ENCODE data around the gene EEF1G. TPM values are rescaled to one million over a fixed set of nuclear protein-coding genes. Genes with fewer than 3 reads are reported as not detected.
A peak's percentile ranks its signal among the peaks of the same experiment; 100 is the strongest.

The EEF1G gene
- total RNA-seq, 5 donors from 2014 or later (not counting 1 experiment from before 2014, with no cell fraction given) = 1,908 to 2,187 (median 2,119) TPM

GRCh38 chr11:62579252-62579651 lies 5.6 kb upstream of the EEF1G start:
- ChIA-PET CTCF (no interaction called here), POLR2A (interaction anchor here in 1 of 2 donors (0.6 to 0.8 kb wide), 2 partner anchors 13 to 64 kb away, joined by 4 read pairs; no protein-coding TSS in a partner anchor)
- no peak for DNase-seq
- H3K36me3 ChIP-seq (ENCODE audit: control insufficient read depth in 2 of 2, extremely low read depth in 1 of 2, insufficient read depth in 1 of 2, low read length in 1 of 2) = peaks cover 30 to 46% of the 10 kb centered on the region in 2 donors
- no peaks in the 10 kb centered on the region for H3K27me3 ChIP-seq (replicated peaks in 1 of 2; ENCODE audit: control insufficient read depth in 2 of 2, extremely low read depth in 1 of 2, insufficient read depth in 2 of 2, low read length in 1 of 2)
- H3K4me3 ChIP-seq (ENCODE audit: control insufficient read depth in 1 of 2, extremely low read depth in 1 of 2, low read length in 1 of 2) = no peak overlapping the region
- no peak for ATAC-seq (replicated peaks in 1 of 4)
- no peaks in the 10 kb centered on the region for H3K27me3 Mint-ChIP-seq
- no peaks in the 10 kb centered on the region for H3K9me3 Mint-ChIP-seq
- H3K4me1 ChIP-seq (ENCODE audit: control insufficient read depth in 1 of 2, extremely low read depth in 1 of 2, insufficient read depth in 2 of 2, low read length in 2 of 2) = peaks cover 6 to 13% of the 10 kb centered on the region in 2 experiments
- no peak overlapping the region for H3K27ac ChIP-seq (ENCODE audit: low read length)
- H3K27ac Mint-ChIP-seq = no peak overlapping the region
- no CpG with 5 or more reads among the region's 2 CpGs for WGBS (ENCODE audit: insufficient coverage)
- H3K9me3 ChIP-seq = no peaks in the 10 kb centered on the region
- no peak overlapping the region for H3K4me3 Mint-ChIP-seq
- H3K36me3 Mint-ChIP-seq = peaks cover 28% of the 10 kb centered on the region
- peaks cover 13 to 20% (median 15%) of the 10 kb centered on the region in 3 donors for H3K4me1 Mint-ChIP-seq

DNA sequence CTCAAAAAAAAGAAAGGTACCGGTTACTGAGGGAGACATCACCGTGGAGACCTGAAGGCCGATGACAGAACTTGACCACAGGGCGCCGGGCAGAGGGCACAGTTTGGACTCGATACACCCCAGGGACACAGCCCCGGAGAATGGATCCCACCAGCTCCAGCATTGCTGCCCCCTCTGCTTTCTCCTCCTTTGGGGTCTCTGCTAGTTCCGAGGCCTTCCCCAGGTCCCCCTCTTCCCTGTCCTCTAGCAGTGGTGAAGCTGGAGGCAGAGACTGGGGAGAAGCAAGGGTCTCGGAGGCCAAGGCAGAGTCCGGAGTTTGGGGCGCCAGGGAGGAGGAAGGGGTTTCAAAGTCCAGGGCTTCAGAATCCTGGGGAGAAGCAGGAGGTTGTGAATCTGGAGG lies 4.8 kb upstream of the EEF1G start:
- DNase-seq (no peak), ATAC-seq (replicated peaks in 1 of 4) (no peak)
- Mint-ChIP-seq H3K9me3 (no peaks in the 10 kb centered on the region), H3K4me1 (peaks cover 16 to 24% (median 22%) of the 10 kb centered on the region in 3 donors), H3K27ac (no peak overlapping the region), H3K4me3 (no peak overlapping the region), H3K27me3 (no peaks in the 10 kb centered on the region), H3K36me3 (peaks cover 26% of the 10 kb centered on the region)
- Histone ChIP-seq H3K4me3 (ENCODE audit: control insufficient read depth in 1 of 2, extremely low read depth in 1 of 2, low read length in 1 of 2) (no peak overlapping the region), H3K27me3 (replicated peaks in 1 of 2; ENCODE audit: control insufficient read depth in 2 of 2, extremely low read depth in 1 of 2, insufficient read depth in 2 of 2, low read length in 1 of 2) (no peaks in the 10 kb centered on the region), H3K9me3 (no peaks in the 10 kb centered on the region), H3K4me1 (ENCODE audit: control insufficient read depth in 1 of 2, extremely low read depth in 1 of 2, insufficient read depth in 2 of 2, low read length in 2 of 2) (peaks cover 6 to 15% of the 10 kb centered on the region in 2 experiments), H3K36me3 (ENCODE audit: control insufficient read depth in 2 of 2, extremely low read depth in 1 of 2, insufficient read depth in 1 of 2, low read length in 1 of 2) (peaks cover 30 to 46% of the 10 kb centered on the region in 2 donors), H3K27ac (ENCODE audit: low read length) (no peak overlapping the region)
- WGBS (ENCODE audit: insufficient coverage) = 97% methylated on average over 9 of the region's 11 CpGs
- CTCF ChIA-PET = no interaction called here
- POLR2A ChIA-PET = interaction anchor here in 1 of 2 donors (0.8 kb wide), 1 partner anchor 63 kb away, joined by 4 read pairs; no protein-coding TSS in a partner anchor

DNA sequence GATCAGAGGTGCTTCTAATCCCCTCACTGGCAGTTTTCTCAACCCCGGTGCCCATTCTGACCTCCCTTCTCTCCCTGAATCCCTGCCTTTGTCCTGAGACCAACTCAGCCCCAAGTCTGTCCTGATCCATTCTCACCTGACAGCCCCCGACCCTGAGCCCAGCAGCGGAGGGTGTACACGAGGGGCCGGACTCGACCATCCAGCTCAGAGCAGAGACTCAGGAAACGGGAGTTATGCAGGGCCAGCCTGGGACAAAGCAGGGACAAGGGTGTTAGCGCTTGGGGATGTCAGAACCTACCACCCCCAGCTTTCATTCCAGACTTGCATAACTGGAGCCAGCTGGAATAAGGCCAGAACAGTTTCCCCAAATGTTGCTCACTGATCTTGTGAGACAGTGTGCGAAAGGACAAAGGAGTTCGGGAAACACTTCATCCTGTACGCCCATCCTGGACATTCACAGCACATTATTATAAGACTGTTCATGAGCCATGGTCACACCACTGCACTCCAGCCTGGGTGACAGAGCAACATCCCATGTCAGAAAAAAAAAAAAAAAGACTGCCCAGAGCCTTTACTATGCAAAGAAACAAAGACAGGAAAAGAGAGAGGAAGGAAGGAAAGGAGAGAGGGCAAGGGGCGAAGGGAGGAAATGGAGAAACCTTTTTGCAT lies 3.5 kb upstream of the EEF1G start:
- H3K27ac ChIP-seq (ENCODE audit: low read length) = no peak overlapping the region
- DNase-seq (no peak), ATAC-seq (replicated peaks in 1 of 4) (no peak)
- POLR2A ChIA-PET = interaction anchor here in 1 of 2 donors (0.7 kb wide), 1 partner anchor 1018 kb away, joined by 6 read pairs; no protein-coding TSS in a partner anchor
- WGBS (ENCODE audit: insufficient coverage) = 89% methylated on average over 6 of the region's 12 CpGs
- Mint-ChIP-seq H3K27me3 (no peaks in the 10 kb centered on the region), H3K9me3 (no peaks in the 10 kb centered on the region), H3K27ac (peak overlapping the region in 1 of 2 donors; percentile 39), H3K36me3 (peaks cover 29% of the 10 kb centered on the region), H3K4me3 (no peak overlapping the region), H3K4me1 (peaks cover 29 to 37% (median 33%) of the 10 kb centered on the region in 3 donors)
- H3K27me3 ChIP-seq (replicated peaks in 1 of 2; ENCODE audit: control insufficient read depth in 2 of 2, extremely low read depth in 1 of 2, insufficient read depth in 2 of 2, low read length in 1 of 2) = no peaks in the 10 kb centered on the region
- H3K4me3 ChIP-seq (ENCODE audit: control insufficient read depth in 1 of 2, extremely low read depth in 1 of 2, low read length in 1 of 2) = no peak overlapping the region
- H3K4me1 ChIP-seq (ENCODE audit: control insufficient read depth in 1 of 2, extremely low read depth in 1 of 2, insufficient read depth in 2 of 2, low read length in 2 of 2) = peaks cover 9 to 27% of the 10 kb centered on the region in 2 experiments
- H3K9me3 ChIP-seq = no peaks in the 10 kb centered on the region
- CTCF ChIA-PET = interaction anchor here in 1 of 2 donors (0.9 kb wide), 1 partner anchor 340 kb away, joined by 6 read pairs; no protein-coding TSS in a partner anchor
- H3K36me3 ChIP-seq (ENCODE audit: control insufficient read depth in 2 of 2, extremely low read depth in 1 of 2, insufficient read depth in 1 of 2, low read length in 1 of 2) = peaks cover 30 to 48% of the 10 kb centered on the region in 2 donors

- no peak for DNase-seq
- ATAC-seq (replicated peaks in 1 of 4) = no peak
- Mint-ChIP-seq H3K27ac (peak overlapping the region; percentile 44 to 78), H3K4me3 (peak overlapping the region; percentile 51 to 97 (median 95)), H3K9me3 (no peaks in the 10 kb centered on the region), H3K27me3 (no peaks in the 10 kb centered on the region), H3K36me3 (peaks cover 35% of the 10 kb centered on the region), H3K4me1 (peaks cover 43 to 46% (median 43%) of the 10 kb centered on the region in 3 donors)
- CTCF ChIA-PET = no interaction called here
- 98% methylated on average over 12 of the region's 14 CpGs for WGBS (ENCODE audit: insufficient coverage)
- Histone ChIP-seq H3K27me3 (replicated peaks in 1 of 2; ENCODE audit: control insufficient read depth in 2 of 2, extremely low read depth in 1 of 2, insufficient read depth in 2 of 2, low read length in 1 of 2) (no peaks in the 10 kb centered on the region), H3K9me3 (no peaks in the 10 kb centered on the region), H3K27ac (ENCODE audit: low read length) (no peak overlapping the region), H3K4me3 (ENCODE audit: control insufficient read depth in 1 of 2, extremely low read depth in 1 of 2, low read length in 1 of 2) (no peak overlapping the region), H3K4me1 (ENCODE audit: control insufficient read depth in 1 of 2, extremely low read depth in 1 of 2, insufficient read depth in 2 of 2, low read length in 2 of 2) (peaks cover 9 to 33% of the 10 kb centered on the region in 2 experiments), H3K36me3 (ENCODE audit: control insufficient read depth in 2 of 2, extremely low read depth in 1 of 2, insufficient read depth in 1 of 2, low read length in 1 of 2) (peaks cover 28 to 53% of the 10 kb centered on the region in 2 donors)
- POLR2A ChIA-PET = no interaction called here
Observed at GRCh38 chr11:62575837-62576236, 2.1 kb upstream of the EEF1G start.

DNA sequence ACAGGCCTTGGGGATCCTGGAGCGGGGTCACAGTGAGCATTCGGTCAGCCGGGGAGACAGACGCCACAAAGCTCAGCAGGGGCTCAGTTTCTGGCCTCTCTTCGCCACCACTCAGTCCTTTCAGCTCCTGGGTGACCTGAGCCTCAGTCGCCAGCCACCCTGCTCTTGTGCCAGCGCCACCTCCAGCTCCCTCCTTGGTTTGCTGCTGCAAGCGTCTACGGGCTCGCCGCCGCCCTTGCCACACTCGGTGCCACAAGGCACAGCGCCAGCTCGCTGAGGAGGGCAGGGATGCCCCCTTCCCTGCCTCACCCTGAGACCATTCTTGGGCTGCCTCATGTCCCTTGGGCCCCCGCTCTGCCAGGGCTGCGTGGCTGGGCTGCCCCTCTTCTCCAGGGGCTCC lies 1.5 kb upstream of the EEF1G start:
- Histone ChIP-seq H3K27ac (ENCODE audit: low read length) (no peak overlapping the region), H3K4me3 (ENCODE audit: control insufficient read depth in 1 of 2, extremely low read depth in 1 of 2, low read length in 1 of 2) (peak overlapping the region in 1 of 2 donors; percentile 80), H3K36me3 (ENCODE audit: control insufficient read depth in 2 of 2, extremely low read depth in 1 of 2, insufficient read depth in 1 of 2, low read length in 1 of 2) (peaks cover 23 to 58% of the 10 kb centered on the region in 2 donors), H3K27me3 (replicated peaks in 1 of 2; ENCODE audit: control insufficient read depth in 2 of 2, extremely low read depth in 1 of 2, insufficient read depth in 2 of 2, low read length in 1 of 2) (no peaks in the 10 kb centered on the region), H3K4me1 (ENCODE audit: control insufficient read depth in 1 of 2, extremely low read depth in 1 of 2, insufficient read depth in 2 of 2, low read length in 2 of 2) (peaks cover 9 to 40% of the 10 kb centered on the region in 2 experiments), H3K9me3 (no peaks in the 10 kb centered on the region)
- ATAC-seq (replicated peaks in 1 of 4) (no peak), DNase-seq (no peak)
- Mint-ChIP-seq H3K36me3 (peaks cover 38% of the 10 kb centered on the region), H3K27me3 (no peaks in the 10 kb centered on the region), H3K4me3 (peak overlapping the region; percentile 95 to 97 (median 97)), H3K27ac (peak overlapping the region; percentile 91 to 97), H3K4me1 (peaks cover 47 to 50% (median 49%) of the 10 kb centered on the region in 3 donors), H3K9me3 (no peaks in the 10 kb centered on the region)
- WGBS (ENCODE audit: insufficient coverage) = 82% methylated on average over 16 of the region's 17 CpGs
- ChIA-PET POLR2A (interaction anchor here in 1 of 2 donors (0.9 kb wide), 1 partner anchor 19 kb away, joined by 4 read pairs; no protein-coding TSS in a partner anchor), CTCF (interaction anchor here in 1 of 2 donors (1.6 kb wide), 1 partner anchor 22 kb away, joined by 6 read pairs; no protein-coding TSS in a partner anchor)

DNA sequence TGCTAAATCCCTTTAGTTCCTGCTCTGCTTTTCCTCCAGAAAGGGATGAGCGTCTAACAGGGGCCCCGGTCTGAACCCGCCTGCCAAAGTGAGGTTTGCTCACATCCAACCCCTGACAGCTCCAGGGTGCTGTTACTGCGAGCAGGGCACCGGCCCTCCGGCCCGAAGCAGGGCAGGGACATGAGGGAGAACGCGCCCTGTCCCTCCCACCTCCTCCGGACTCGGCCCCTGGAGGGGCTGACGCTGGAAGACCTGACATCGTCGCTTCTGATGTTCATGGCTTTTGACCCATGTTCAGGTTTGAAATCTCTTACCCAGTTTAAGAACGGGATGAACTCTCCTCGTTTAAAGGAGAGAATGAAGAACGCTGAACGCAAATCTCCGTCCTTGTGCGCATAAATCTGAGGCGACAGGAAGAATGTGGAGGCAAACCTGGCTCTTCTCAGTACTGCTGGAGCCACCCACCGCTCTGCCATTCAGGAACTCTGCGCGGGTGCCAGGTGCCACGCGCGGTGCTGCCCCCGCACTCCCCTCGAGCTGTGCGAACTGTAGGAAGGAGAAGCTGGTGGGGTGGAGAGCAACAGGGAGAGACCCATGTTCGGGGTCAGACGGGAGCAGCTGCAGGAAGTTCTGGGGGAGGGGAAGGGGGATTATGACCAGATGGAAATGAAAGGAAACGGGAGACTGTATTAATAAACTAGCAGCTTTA lies 826 bp upstream of the EEF1G start:
- H3K4me3 Mint-ChIP-seq = peak overlapping the region; percentile 95 to 97 (median 97)
- peak in 1 of 35 experiments; percentile 39 for DNase-seq
- WGBS (ENCODE audit: insufficient coverage) = 0% methylated on average over 30 of the region's 33 CpGs
- no peaks in the 10 kb centered on the region for H3K27me3 Mint-ChIP-seq
- Histone ChIP-seq H3K36me3 (ENCODE audit: control insufficient read depth in 2 of 2, extremely low read depth in 1 of 2, insufficient read depth in 1 of 2, low read length in 1 of 2) (peaks cover 20 to 61% of the 10 kb centered on the region in 2 donors), H3K4me1 (ENCODE audit: control insufficient read depth in 1 of 2, extremely low read depth in 1 of 2, insufficient read depth in 2 of 2, low read length in 2 of 2) (peaks cover 11 to 43% of the 10 kb centered on the region in 2 experiments), H3K4me3 (ENCODE audit: control insufficient read depth in 1 of 2, extremely low read depth in 1 of 2, low read length in 1 of 2) (peak overlapping the region; percentile 80 to 92), H3K9me3 (no peaks in the 10 kb centered on the region), H3K27me3 (replicated peaks in 1 of 2; ENCODE audit: control insufficient read depth in 2 of 2, extremely low read depth in 1 of 2, insufficient read depth in 2 of 2, low read length in 1 of 2) (no peaks in the 10 kb centered on the region), H3K27ac (ENCODE audit: low read length) (peak overlapping the region; percentile 48)
- H3K36me3 Mint-ChIP-seq = peaks cover 42% of the 10 kb centered on the region
- H3K4me1 Mint-ChIP-seq = peaks cover 53 to 56% (median 54%) of the 10 kb centered on the region in 3 donors
- H3K9me3 Mint-ChIP-seq = no peaks in the 10 kb centered on the region
- ChIA-PET CTCF (interaction anchor here (0.6 to 1.9 kb wide), 18 partner anchors 14 to 282 kb away, joined by 3 to 27 read pairs (median 5); partner anchors contain the start of genes C11orf98 (in 1 of the 2), CSKMT (in 1 of the 2) and TUT1 (in 1 of the 2)), POLR2A (interaction anchor here in 1 of 2 donors (0.6 to 1.5 kb wide), 16 partner anchors 15 to 280 kb away, joined by 3 to 28 read pairs (median 4); partner anchors contain the start of genes C11orf98, CSKMT, GANAB and HNRNPUL2)
- peak; percentile 4 to 16 (median 10) for ATAC-seq (replicated peaks in 1 of 4)
- peak overlapping the region; percentile 91 to 97 for H3K27ac Mint-ChIP-seq
